Neuronal stem cell (in vitro differentiated cells): ENCODE measurements around the gene SLC22A13.

Source experiments
- DNase-seq: peaks from one replicate; pipeline ENCODE4 v3.0.0-alpha.2; 2013; ENCODE audit warnings: low spot score
- H2AFZ ChIP-seq: one replicate; pipeline ENCODE4 v1.6.1; 2013; ENCODE audit warnings: mild to moderate bottlenecking, low read length, inconsistent platforms
- H2AK5ac ChIP-seq: 2 replicates; pipeline ENCODE4 v1.6.1; 2013; ENCODE audit warnings: low read depth, mild to moderate bottlenecking, inconsistent platforms, low read length, moderate library complexity, mixed read lengths
- H2BK120ac ChIP-seq: 2 replicates; pipeline ENCODE4 v1.6.1; 2013; ENCODE audit warnings: low read depth, mild to moderate bottlenecking, inconsistent platforms, low read length, moderate library complexity, mixed read lengths
- H2BK12ac ChIP-seq: one replicate; pipeline ENCODE4 v1.6.1; 2013; ENCODE audit warnings: low read length, inconsistent platforms
- H2BK15ac ChIP-seq: 2 replicates; pipeline ENCODE4 v1.6.1; 2013; ENCODE audit warnings: mild to moderate bottlenecking, low read length, inconsistent platforms, mixed read lengths
- H2BK5ac ChIP-seq: one replicate; pipeline ENCODE4 v1.6.1; 2013; ENCODE audit warnings: inconsistent platforms, mild to moderate bottlenecking, low read length, moderate library complexity
- H3K14ac ChIP-seq: one replicate; pipeline ENCODE4 v1.6.1; 2013; ENCODE audit warnings: low read length, inconsistent platforms
- H3K18ac ChIP-seq: 2 replicates; pipeline ENCODE4 v1.6.1; 2013; ENCODE audit warnings: low read length, inconsistent platforms
- H3K23ac ChIP-seq: 2 replicates; pipeline ENCODE4 v1.6.1; 2013; ENCODE audit warnings: low read depth, mild to moderate bottlenecking, mixed read lengths, low read length, inconsistent platforms; ENCODE audit not compliant: poor library complexity
- H3K27ac ChIP-seq: replicated peaks from 3 replicates; pipeline ENCODE4 v1.5.1; 2013; ENCODE audit warnings: low read length, inconsistent platforms
- H3K27me3 ChIP-seq, 3 experiments: 2 replicates each; pipeline ENCODE4 v1.6.1; 2013; ENCODE audit warnings: low read length in 3 of 3, mild to moderate bottlenecking in 2 of 3, inconsistent platforms in 1 of 3, low read depth in 1 of 3, mixed read lengths in 1 of 3, moderate library complexity in 1 of 3; ENCODE audit not compliant: control insufficient read depth in 3 of 3, insufficient read depth in 3 of 3
- H3K36me3 ChIP-seq, 2 donors: replicated peaks in 1 of 2; 2 replicates each; pipeline ENCODE4 v1.6.1; 2013; ENCODE audit warnings: low read length in 2 of 2; ENCODE audit not compliant: control insufficient read depth in 2 of 2, insufficient read depth in 2 of 2
- H3K4ac ChIP-seq: 2 replicates; pipeline ENCODE4 v1.6.1; 2013; ENCODE audit warnings: inconsistent platforms, mild to moderate bottlenecking, low read length, moderate library complexity
- H3K4me1 ChIP-seq, 2 donors: 1 replicate in 1 of 2; 2 replicates in 1 of 2; pipeline ENCODE4 v1.6.1; 2013; ENCODE audit warnings: low read length in 2 of 2, low read depth in 1 of 2; ENCODE audit not compliant: control insufficient read depth in 2 of 2, insufficient read depth in 1 of 2
- H3K4me2 ChIP-seq: one replicate; pipeline ENCODE4 v1.6.1; 2013; ENCODE audit warnings: mild to moderate bottlenecking, low read length, inconsistent platforms; ENCODE audit not compliant: insufficient read depth, poor library complexity, severe bottlenecking
- H3K4me3 ChIP-seq, 2 donors: 2 replicates each; pipeline ENCODE4 v1.5.1; 2013; ENCODE audit warnings: low read length in 2 of 2, mild to moderate bottlenecking in 2 of 2, inconsistent platforms in 1 of 2, moderate library complexity in 1 of 2
- H3K79me1 ChIP-seq: one replicate; pipeline ENCODE4 v1.6.1; 2013; ENCODE audit warnings: low read depth, mild to moderate bottlenecking, inconsistent platforms, low read length, moderate library complexity
- H3K9ac ChIP-seq: one replicate; pipeline ENCODE4 v1.6.1; 2013; ENCODE audit warnings: mild to moderate bottlenecking, low read depth, low read length, inconsistent platforms; ENCODE audit not compliant: poor library complexity
- H3K9me3 ChIP-seq, 2 donors: replicated peaks in 1 of 2; 2 replicates each; pipeline versions ENCODE3 to v1.6.1; 2013; ENCODE audit warnings: low read length in 2 of 2, mild to moderate bottlenecking in 2 of 2, inconsistent platforms in 1 of 2, low read depth in 1 of 2, mixed read lengths in 1 of 2, moderate library complexity in 1 of 2; ENCODE audit not compliant: control insufficient read depth in 2 of 2, insufficient read depth in 1 of 2
- H4K8ac ChIP-seq: one replicate; pipeline ENCODE4 v1.6.1; 2013; ENCODE audit warnings: low read depth, mild to moderate bottlenecking, inconsistent platforms, low read length, moderate library complexity
- H4K91ac ChIP-seq: one replicate; pipeline ENCODE4 v1.6.1; 2013; ENCODE audit warnings: low read length, low read depth, mild to moderate bottlenecking, inconsistent platforms; ENCODE audit not compliant: poor library complexity
- WGBS, 2 donors: extraction: QIAGEN DNeasy Blood & Tissue Kit; methylation state at CpG; one replicate each; pipeline ENCODE4 v1.1.7; 2013; ENCODE audit warnings: missing lambda C conversion rate in 2 of 2, mixed read lengths in 1 of 2; ENCODE audit not compliant: insufficient read length in 2 of 2, insufficient replicate concordance in 1 of 2; ENCODE audit errors: extremely low coverage in 2 of 2; 5-methylcytosine and 5-hydroxymethylcytosine counted together

The SLC22A13 gene

GRCh38 chr3:38306941-38307340, 41.3 kb downstream of the SLC22A13 start:
- Histone ChIP-seq H4K91ac (no peak overlapping the region), H3K36me3 (no peaks in the 10 kb centered on the region), H2BK12ac (no peak overlapping the region), H2AFZ (no peak overlapping the region), H3K79me1 (no peaks in the 10 kb centered on the region), H3K27ac (no peak overlapping the region), H3K4me1 (no peaks in the 10 kb centered on the region), H3K27me3 (peaks cover 0 to 16% (median 0%) of the 10 kb centered on the region in 3 experiments), H2AK5ac (peak overlapping the region; percentile 61), H3K4me3 (no peak overlapping the region), H3K4ac (peak overlapping the region; percentile 47), H3K18ac (peak overlapping the region; percentile 41), H3K4me2 (no peak overlapping the region), H4K8ac (peak overlapping the region; percentile 25), H2BK5ac (no peak overlapping the region), H3K23ac (no peak overlapping the region), H3K9ac (no peak overlapping the region), H3K9me3 (no peaks in the 10 kb centered on the region), H2BK15ac (peak overlapping the region; percentile 68), H3K14ac (no peak overlapping the region), H2BK120ac (no peak overlapping the region)
- DNase-seq: no peak
- no CpG with 5 or more reads among the region's 5 CpGs for WGBS, 2 donors

GRCh38 chr3:38307599-38307998, 42.0 kb downstream of the SLC22A13 start:
- Histone ChIP-seq H3K9ac (peak overlapping the region; percentile 30), H4K91ac (no peak overlapping the region), H3K9me3 (no peaks in the 10 kb centered on the region), H4K8ac (no peak overlapping the region), H2AFZ (no peak overlapping the region), H2BK5ac (no peak overlapping the region), H3K4me3 (no peak overlapping the region), H2BK15ac (peak overlapping the region; percentile 70), H3K23ac (peak overlapping the region; percentile 74), H3K4ac (no peak overlapping the region), H3K18ac (no peak overlapping the region), H2BK12ac (no peak overlapping the region), H3K36me3 (no peaks in the 10 kb centered on the region), H3K14ac (no peak overlapping the region), H3K27ac (no peak overlapping the region), H2BK120ac (no peak overlapping the region), H3K4me2 (no peak overlapping the region), H3K27me3 (peaks cover 0 to 16% (median 0%) of the 10 kb centered on the region in 3 experiments), H3K4me1 (no peaks in the 10 kb centered on the region), H2AK5ac (no peak overlapping the region), H3K79me1 (no peaks in the 10 kb centered on the region)
- WGBS, 2 donors: no CpG with 5 or more reads among the region's 12 CpGs
- DNase-seq: no peak

- no peaks in the 10 kb centered on the region for H3K79me1 ChIP-seq
- WGBS, 2 donors: no CpG with 5 or more reads among the region's 9 CpGs
- H2AK5ac ChIP-seq: no peak overlapping the region
- no peaks in the 10 kb centered on the region for H3K9me3 ChIP-seq
- H2BK120ac ChIP-seq: no peak overlapping the region
- H3K23ac ChIP-seq: no peak overlapping the region
- no peak for DNase-seq
- no peak overlapping the region for H2BK12ac ChIP-seq
- H4K91ac ChIP-seq: no peak overlapping the region
- H3K36me3 ChIP-seq: no peaks in the 10 kb centered on the region
- peaks cover 0 to 16% (median 0%) of the 10 kb centered on the region in 3 experiments for H3K27me3 ChIP-seq
- no peak overlapping the region for H3K4ac ChIP-seq
- H3K4me2 ChIP-seq: no peak overlapping the region
- H2AFZ ChIP-seq: no peak overlapping the region
- no peak overlapping the region for H3K14ac ChIP-seq
- no peak overlapping the region for H2BK5ac ChIP-seq
- H3K4me3 ChIP-seq: no peak overlapping the region
- no peak overlapping the region for H3K27ac ChIP-seq
- no peaks in the 10 kb centered on the region for H3K4me1 ChIP-seq
- H3K18ac ChIP-seq: no peak overlapping the region
- no peak overlapping the region for H3K9ac ChIP-seq
- no peak overlapping the region for H2BK15ac ChIP-seq
- H4K8ac ChIP-seq: no peak overlapping the region
Observed at GRCh38 chr3:38308456-38308855, 42.8 kb downstream of the SLC22A13 start.

GRCh38 chr3:38311476-38311875, 45.9 kb downstream of the SLC22A13 start:
- Histone ChIP-seq H3K23ac (no peak overlapping the region), H3K79me1 (no peaks in the 10 kb centered on the region), H3K4me3 (no peak overlapping the region), H2BK15ac (no peak overlapping the region), H2AK5ac (no peak overlapping the region), H3K27ac (no peak overlapping the region), H2BK5ac (no peak overlapping the region), H2BK12ac (no peak overlapping the region), H3K4ac (no peak overlapping the region), H3K36me3 (no peaks in the 10 kb centered on the region), H3K14ac (no peak overlapping the region), H3K27me3 (peaks cover 0 to 16% (median 0%) of the 10 kb centered on the region in 3 experiments), H4K91ac (no peak overlapping the region), H2BK120ac (no peak overlapping the region), H2AFZ (no peak overlapping the region), H4K8ac (no peak overlapping the region), H3K4me2 (no peak overlapping the region), H3K9me3 (no peaks in the 10 kb centered on the region), H3K4me1 (peaks cover 4 to 5% of the 10 kb centered on the region in 2 donors), H3K9ac (no peak overlapping the region), H3K18ac (no peak overlapping the region)
- DNase-seq: no peak
- no CpG with 5 or more reads among the region's 1 CpG for WGBS, 2 donors
